ENCODE results near the gene JARID2.

GRCh38 chr6:15368873-15369272, 123.0 kb downstream of the JARID2 start:
- TF ChIP-seq, protein P1, sequence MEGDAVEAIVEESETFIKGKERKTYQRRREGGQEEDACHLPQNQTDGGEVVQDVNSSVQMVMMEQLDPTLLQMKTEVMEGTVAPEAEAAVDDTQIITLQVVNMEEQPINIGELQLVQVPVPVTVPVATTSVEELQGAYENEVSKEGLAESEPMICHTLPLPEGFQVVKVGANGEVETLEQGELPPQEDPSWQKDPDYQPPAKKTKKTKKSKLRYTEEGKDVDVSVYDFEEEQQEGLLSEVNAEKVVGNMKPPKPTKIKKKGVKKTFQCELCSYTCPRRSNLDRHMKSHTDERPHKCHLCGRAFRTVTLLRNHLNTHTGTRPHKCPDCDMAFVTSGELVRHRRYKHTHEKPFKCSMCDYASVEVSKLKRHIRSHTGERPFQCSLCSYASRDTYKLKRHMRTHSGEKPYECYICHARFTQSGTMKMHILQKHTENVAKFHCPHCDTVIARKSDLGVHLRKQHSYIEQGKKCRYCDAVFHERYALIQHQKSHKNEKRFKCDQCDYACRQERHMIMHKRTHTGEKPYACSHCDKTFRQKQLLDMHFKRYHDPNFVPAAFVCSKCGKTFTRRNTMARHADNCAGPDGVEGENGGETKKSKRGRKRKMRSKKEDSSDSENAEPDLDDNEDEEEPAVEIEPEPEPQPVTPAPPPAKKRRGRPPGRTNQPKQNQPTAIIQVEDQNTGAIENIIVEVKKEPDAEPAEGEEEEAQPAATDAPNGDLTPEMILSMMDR (IDR thresholded peaks at IDR 0.05): no peak
- no peak for TF ChIP-seq POLR2A (IDR thresholded peaks at IDR 0.05)
- no peak for TF ChIP-seq EP300 (IDR thresholded peaks at IDR 0.05)
